ENCODE results near the gene RPL13. TPM values are rescaled to one million over a fixed set of nuclear protein-coding genes. Genes with fewer than 3 reads are reported as not detected.

The RPL13 gene
- total and polyA plus RNA-seq, 2 of the 4 experiments (the other 2 are of a cell fraction) = 2,098 to 3,527 TPM

DNA sequence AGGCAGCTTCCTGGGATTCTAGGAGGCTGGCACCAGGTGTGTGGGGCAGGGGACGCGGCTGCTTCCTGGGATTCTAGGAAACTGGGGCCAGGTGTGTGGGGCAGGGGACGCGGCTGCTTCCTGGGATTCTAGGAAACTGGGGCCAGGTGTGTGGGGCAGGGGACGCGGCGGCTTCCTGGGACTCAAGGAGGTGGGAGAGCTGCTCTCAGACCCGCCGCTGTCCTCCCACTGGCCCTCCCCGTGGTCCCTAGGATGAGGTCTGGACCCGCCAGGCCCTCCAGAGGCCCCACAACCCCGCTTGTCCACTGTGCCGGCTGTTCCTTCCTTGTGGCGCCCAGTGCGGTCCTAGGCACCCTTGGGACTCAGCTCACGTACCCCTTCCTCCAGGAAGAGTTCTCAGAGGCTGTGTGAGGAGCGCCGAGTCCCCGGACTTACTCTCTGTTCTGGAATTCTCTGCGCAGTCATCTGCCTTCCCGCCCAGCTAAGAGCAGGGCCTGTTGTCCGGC lies 53.5 kb downstream of the RPL13 start:
- no peak overlapping the region for H2AK5ac ChIP-seq (ENCODE audit: low read depth, low read length)
- no peaks in the 10 kb centered on the region for H3K9me3 ChIP-seq (ENCODE audit: control insufficient read depth, insufficient read depth, low read length)
- no peaks in the 10 kb centered on the region for H3K36me3 ChIP-seq (ENCODE audit: control insufficient read depth, insufficient read depth, low read length)
- WGBS, 2 experiments (ENCODE audit: extremely low coverage in 2 of 2, insufficient read length in 1 of 2) = 91% methylated on average over 15 of the region's 22 CpGs; no CpG with 5 or more reads in 1 of the 2 experiments
- H3K9me1 ChIP-seq (ENCODE audit: insufficient read depth, low read length) = no peaks in the 10 kb centered on the region
- H3K18ac ChIP-seq (ENCODE audit: low read depth, low read length) = no peak overlapping the region
- H2BK15ac ChIP-seq (ENCODE audit: low read depth, low read length) = no peak overlapping the region
- H2AFZ ChIP-seq (replicated peaks; ENCODE audit: low read length, poor library complexity) = no peak overlapping the region
- H3K79me1 ChIP-seq (ENCODE audit: low read depth in 1 of 2, low read length in 2 of 2) = no peaks in the 10 kb centered on the region
- H3K4me2 ChIP-seq (ENCODE audit: low read depth, low read length) = no peak overlapping the region
- POLR2A ChIA-PET (ENCODE audit: unreplicated experiment) = no interaction called here
- no peak overlapping the region for H3K23ac ChIP-seq (ENCODE audit: low read depth, low read length)
- CTCF ChIA-PET = interaction anchor here (1.6 kb wide), 1 partner anchor 12 kb away, joined by 5 read pairs; no protein-coding TSS in a partner anchor
- H2BK5ac ChIP-seq (ENCODE audit: low read depth, low read length, poor library complexity, severe bottlenecking) = no peak overlapping the region
- H3K4me3 ChIP-seq (ENCODE audit: insufficient read depth, low read depth, low read length) = no peak overlapping the region
- dilution Hi-C loops (cut with HindIII; ENCODE audit: low sequenced_read_pairs, unreplicated experiment) (no loop called here), intact Hi-C loops (cut with micrococcal nuclease) (no loop called here), in situ Hi-C loops (cut with MboI; ENCODE audit: low sequenced_read_pairs) (no loop called here)
- H3K14ac ChIP-seq (replicated peaks; ENCODE audit: low read depth, low read length) = no peak overlapping the region
- no peak overlapping the region for H4K91ac ChIP-seq (ENCODE audit: insufficient read depth, low read depth, low read length)
- H3K56ac ChIP-seq (ENCODE audit: extremely low read depth, insufficient read depth, low read length) = no peak overlapping the region
- H3K9ac ChIP-seq (ENCODE audit: low read depth, low read length) = no peak overlapping the region
- ATAC-seq (ENCODE audit: low read depth) (no peak), DNase-seq (no peak)
- no peak overlapping the region for H2BK20ac ChIP-seq (ENCODE audit: low read depth, low read length)
- H2AK9ac ChIP-seq (replicated peaks; ENCODE audit: low read depth, low read length, poor library complexity) = no peak overlapping the region
- 0 out of 2 replicates have a peak, but pooled peaks cover 1% of the 10 kb centered on the region for H4K20me1 ChIP-seq (ENCODE audit: insufficient read depth, low read length)
- peaks cover 2% of the 10 kb centered on the region; the same call in 1 of the 2 replicates for H3K27me3 ChIP-seq (ENCODE audit: control insufficient read depth, insufficient read depth, low read length)
- no peak for TF ChIP-seq MAZ (IDR thresholded peaks at IDR 0.05; ENCODE audit: borderline replicate concordance, low read depth, low read length)
- no peak for TF ChIP-seq RCOR1 (IDR thresholded peaks at IDR 0.05; ENCODE audit: insufficient replicate concordance, low read length)
- no peak for TF ChIP-seq CEBPB (IDR thresholded peaks at IDR 0.05; ENCODE audit: low read depth, low read length)
- no peak for TF ChIP-seq NFE2L2 (IDR thresholded peaks at IDR 0.05; ENCODE audit: low read depth, low read length)
- TF ChIP-seq, protein P1, sequence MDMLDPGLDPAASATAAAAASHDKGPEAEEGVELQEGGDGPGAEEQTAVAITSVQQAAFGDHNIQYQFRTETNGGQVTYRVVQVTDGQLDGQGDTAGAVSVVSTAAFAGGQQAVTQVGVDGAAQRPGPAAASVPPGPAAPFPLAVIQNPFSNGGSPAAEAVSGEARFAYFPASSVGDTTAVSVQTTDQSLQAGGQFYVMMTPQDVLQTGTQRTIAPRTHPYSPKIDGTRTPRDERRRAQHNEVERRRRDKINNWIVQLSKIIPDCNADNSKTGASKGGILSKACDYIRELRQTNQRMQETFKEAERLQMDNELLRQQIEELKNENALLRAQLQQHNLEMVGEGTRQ (IDR thresholded peaks at IDR 0.05; ENCODE audit: low read depth, low read length) = no peak
- TF ChIP-seq RAD21 (IDR thresholded peaks at IDR 0.05; ENCODE audit: low read length) = no peak
- no peak for TF ChIP-seq POLR2A (IDR thresholded peaks at IDR 0.05; ENCODE audit: low read depth, low read length)
- no peak for TF ChIP-seq BHLHE40 (IDR thresholded peaks at IDR 0.05; ENCODE audit: low read depth, low read length)
- TF ChIP-seq MXI1 (IDR thresholded peaks at IDR 0.05; ENCODE audit: borderline replicate concordance, low read depth, low read length) = no peak
- no peak for TF ChIP-seq RFX5 (IDR thresholded peaks at IDR 0.05; ENCODE audit: low read depth, low read length)
- TF ChIP-seq FOS (IDR thresholded peaks at IDR 0.05; ENCODE audit: low read depth, low read length) = no peak
- TF ChIP-seq, protein P2, sequence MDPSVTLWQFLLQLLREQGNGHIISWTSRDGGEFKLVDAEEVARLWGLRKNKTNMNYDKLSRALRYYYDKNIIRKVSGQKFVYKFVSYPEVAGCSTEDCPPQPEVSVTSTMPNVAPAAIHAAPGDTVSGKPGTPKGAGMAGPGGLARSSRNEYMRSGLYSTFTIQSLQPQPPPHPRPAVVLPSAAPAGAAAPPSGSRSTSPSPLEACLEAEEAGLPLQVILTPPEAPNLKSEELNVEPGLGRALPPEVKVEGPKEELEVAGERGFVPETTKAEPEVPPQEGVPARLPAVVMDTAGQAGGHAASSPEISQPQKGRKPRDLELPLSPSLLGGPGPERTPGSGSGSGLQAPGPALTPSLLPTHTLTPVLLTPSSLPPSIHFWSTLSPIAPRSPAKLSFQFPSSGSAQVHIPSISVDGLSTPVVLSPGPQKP (IDR thresholded peaks at IDR 0.05; ENCODE audit: borderline replicate concordance, low read depth, low read length) = no peak
- no peak for TF ChIP-seq MAFK (IDR thresholded peaks at IDR 0.05; ENCODE audit: low read depth, low read length)
- TF ChIP-seq, protein P3, sequence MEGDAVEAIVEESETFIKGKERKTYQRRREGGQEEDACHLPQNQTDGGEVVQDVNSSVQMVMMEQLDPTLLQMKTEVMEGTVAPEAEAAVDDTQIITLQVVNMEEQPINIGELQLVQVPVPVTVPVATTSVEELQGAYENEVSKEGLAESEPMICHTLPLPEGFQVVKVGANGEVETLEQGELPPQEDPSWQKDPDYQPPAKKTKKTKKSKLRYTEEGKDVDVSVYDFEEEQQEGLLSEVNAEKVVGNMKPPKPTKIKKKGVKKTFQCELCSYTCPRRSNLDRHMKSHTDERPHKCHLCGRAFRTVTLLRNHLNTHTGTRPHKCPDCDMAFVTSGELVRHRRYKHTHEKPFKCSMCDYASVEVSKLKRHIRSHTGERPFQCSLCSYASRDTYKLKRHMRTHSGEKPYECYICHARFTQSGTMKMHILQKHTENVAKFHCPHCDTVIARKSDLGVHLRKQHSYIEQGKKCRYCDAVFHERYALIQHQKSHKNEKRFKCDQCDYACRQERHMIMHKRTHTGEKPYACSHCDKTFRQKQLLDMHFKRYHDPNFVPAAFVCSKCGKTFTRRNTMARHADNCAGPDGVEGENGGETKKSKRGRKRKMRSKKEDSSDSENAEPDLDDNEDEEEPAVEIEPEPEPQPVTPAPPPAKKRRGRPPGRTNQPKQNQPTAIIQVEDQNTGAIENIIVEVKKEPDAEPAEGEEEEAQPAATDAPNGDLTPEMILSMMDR (conservative IDR thresholded peaks at IDR 0.05; ENCODE audit: low read depth, low read length) = no peak
- H3K4ac ChIP-seq (ENCODE audit: low read depth, low read length) = no peak overlapping the region
- H4K5ac ChIP-seq (ENCODE audit: low read depth, low read length) = no peak overlapping the region
- no peak overlapping the region for H2BK120ac ChIP-seq (ENCODE audit: low read depth, low read length)
- no TSS peak for BruUV-seq (replicated peaks)
- no peak overlapping the region for H4K8ac ChIP-seq (ENCODE audit: low read depth in 2 of 2, low read length in 2 of 2)
- no peak overlapping the region for H3K27ac ChIP-seq (ENCODE audit: insufficient read depth, low read length)
- H3K4me1 ChIP-seq (ENCODE audit: control insufficient read depth, insufficient read depth, low read length) = no peaks in the 10 kb centered on the region; the same call in 1 of the 2 replicates

Measured in IMR-90 (cell line).